HCT116 (cell line): ENCODE measurements around the gene TMEM54.

Source experiments
- CEBPB ChIP-seq: IDR thresholded peaks from 2 replicates; pipeline ENCODE4 v1.6.1; 2012; ENCODE audit warnings: low read depth
- EGR1 ChIP-seq: IDR thresholded peaks from 2 replicates; pipeline ENCODE4 v1.6.1; 2012; ENCODE audit warnings: low read depth
- EZH2 ChIP-seq: fragments of 200-600 bp; sonication (generic); IDR thresholded peaks from 2 replicates; pipeline ENCODE4 v1.6.1; 2017; ENCODE audit warnings: antibody characterized with exemption, mixed run types
- JUND ChIP-seq: IDR thresholded peaks from 2 replicates; pipeline ENCODE4 v1.6.1; 2012
- POLR2A ChIP-seq: IDR thresholded peaks from 2 replicates; pipeline ENCODE4 v1.7.0; 2011; ENCODE audit warnings: borderline replicate concordance; ENCODE audit not compliant: insufficient read depth, insufficient read length; ENCODE audit errors: extremely low read depth
- POLR2AphosphoS5 ChIP-seq: IDR thresholded peaks from 2 replicates; pipeline ENCODE4 v1.6.1; 2011; ENCODE audit warnings: mild to moderate bottlenecking, low read depth, low read length, moderate library complexity
- TCF7L2 ChIP-seq: IDR thresholded peaks from 2 replicates; pipeline ENCODE4 v1.7.0; 2011; ENCODE audit warnings: borderline replicate concordance, inconsistent platforms; ENCODE audit not compliant: insufficient read depth, insufficient read length; ENCODE audit errors: extremely low read depth
- ZNF274 ChIP-seq: fragments of 200-500 bp; sonication (Bioruptor generic); IDR thresholded peaks from 2 replicates; pipeline ENCODE4 v1.6.1; 2014; ENCODE audit warnings: mild to moderate bottlenecking, low read depth, low read length, inconsistent platforms
- TF ChIP-seq, protein P1 (sequence below), 3 experiments: fragments of 200-600 bp in 1 of 3; sonication (generic) in 1 of 3; IDR thresholded peaks in 2 of 3; conservative IDR thresholded peaks in 1 of 3; 2 replicates each; pipeline ENCODE4 v1.5.1; 2012 to 2017; ENCODE audit warnings: low read depth in 2 of 3, low read length in 2 of 3, antibody characterized with exemption in 1 of 3, borderline replicate concordance in 1 of 3, control low read depth in 1 of 3, mild to moderate bottlenecking in 1 of 3, mixed read lengths in 1 of 3, mixed run types in 1 of 3, moderate library complexity in 1 of 3; ENCODE audit not compliant: insufficient read depth in 1 of 3
- TF ChIP-seq, protein P2 (sequence below): IDR thresholded peaks from 2 replicates; pipeline ENCODE4 v1.6.1; 2012
- TF ChIP-seq, protein P3 (sequence below): IDR thresholded peaks from 2 replicates; pipeline ENCODE4 v1.6.1; 2012; ENCODE audit warnings: low read depth
- TF ChIP-seq, protein P4 (sequence below): IDR thresholded peaks from 2 replicates; pipeline ENCODE4 v1.6.1; 2012
- TF ChIP-seq, protein P5 (sequence below): IDR thresholded peaks from 2 replicates; pipeline ENCODE4 v1.6.1; 2011; ENCODE audit warnings: mild to moderate bottlenecking, low read length, moderate library complexity; ENCODE audit not compliant: insufficient replicate concordance; ENCODE audit errors: extremely low read depth

DNA sequence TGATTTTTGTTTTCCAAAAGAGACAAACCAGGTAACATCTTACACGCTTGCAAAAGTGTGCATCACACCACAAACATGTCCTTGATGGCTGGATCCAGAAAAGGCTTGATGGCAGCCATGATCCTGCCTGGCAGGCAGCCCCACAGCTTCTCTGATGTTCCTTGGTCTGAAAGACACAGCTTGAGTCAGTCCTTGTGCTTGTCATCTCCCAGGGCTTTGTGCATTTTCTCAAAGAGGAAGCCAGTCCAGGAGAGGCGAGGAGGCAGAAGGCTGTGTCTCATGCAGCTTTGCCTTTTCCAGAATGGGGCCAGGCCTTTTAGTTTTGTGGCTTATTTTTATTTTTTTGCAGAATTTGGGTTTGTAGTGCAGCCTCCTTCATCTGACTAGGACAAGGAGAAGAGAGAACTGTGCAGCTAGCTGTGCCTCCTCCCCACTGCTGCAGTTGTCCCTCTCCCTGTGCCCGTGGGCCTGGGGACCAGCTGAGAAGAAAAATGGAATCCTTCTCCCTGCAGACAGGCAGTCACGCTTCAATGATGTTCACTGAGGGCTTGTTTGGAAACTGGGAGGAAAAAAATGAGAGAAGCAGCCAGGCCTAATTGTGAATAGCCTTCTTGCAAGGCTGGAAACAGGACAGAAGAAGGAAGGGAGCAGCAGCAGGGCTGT, 37.8 kb downstream of the TMEM54 start:
- TF ChIP-seq POLR2AphosphoS5 = no peak
- TF ChIP-seq, protein P1, sequence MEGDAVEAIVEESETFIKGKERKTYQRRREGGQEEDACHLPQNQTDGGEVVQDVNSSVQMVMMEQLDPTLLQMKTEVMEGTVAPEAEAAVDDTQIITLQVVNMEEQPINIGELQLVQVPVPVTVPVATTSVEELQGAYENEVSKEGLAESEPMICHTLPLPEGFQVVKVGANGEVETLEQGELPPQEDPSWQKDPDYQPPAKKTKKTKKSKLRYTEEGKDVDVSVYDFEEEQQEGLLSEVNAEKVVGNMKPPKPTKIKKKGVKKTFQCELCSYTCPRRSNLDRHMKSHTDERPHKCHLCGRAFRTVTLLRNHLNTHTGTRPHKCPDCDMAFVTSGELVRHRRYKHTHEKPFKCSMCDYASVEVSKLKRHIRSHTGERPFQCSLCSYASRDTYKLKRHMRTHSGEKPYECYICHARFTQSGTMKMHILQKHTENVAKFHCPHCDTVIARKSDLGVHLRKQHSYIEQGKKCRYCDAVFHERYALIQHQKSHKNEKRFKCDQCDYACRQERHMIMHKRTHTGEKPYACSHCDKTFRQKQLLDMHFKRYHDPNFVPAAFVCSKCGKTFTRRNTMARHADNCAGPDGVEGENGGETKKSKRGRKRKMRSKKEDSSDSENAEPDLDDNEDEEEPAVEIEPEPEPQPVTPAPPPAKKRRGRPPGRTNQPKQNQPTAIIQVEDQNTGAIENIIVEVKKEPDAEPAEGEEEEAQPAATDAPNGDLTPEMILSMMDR (IDR thresholded peaks at IDR 0.05 in 2 of 3, conservative IDR thresholded peaks at IDR 0.05 in 1 of 3; ENCODE audit: borderline replicate concordance in 1 of 3, insufficient read depth in 1 of 3, low read depth in 2 of 3, low read length in 2 of 3) = no peak
- no peak for TF ChIP-seq POLR2A
- TF ChIP-seq, protein P2, sequence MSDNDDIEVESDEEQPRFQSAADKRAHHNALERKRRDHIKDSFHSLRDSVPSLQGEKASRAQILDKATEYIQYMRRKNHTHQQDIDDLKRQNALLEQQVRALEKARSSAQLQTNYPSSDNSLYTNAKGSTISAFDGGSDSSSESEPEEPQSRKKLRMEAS = no peak
- TF ChIP-seq, protein P3, sequence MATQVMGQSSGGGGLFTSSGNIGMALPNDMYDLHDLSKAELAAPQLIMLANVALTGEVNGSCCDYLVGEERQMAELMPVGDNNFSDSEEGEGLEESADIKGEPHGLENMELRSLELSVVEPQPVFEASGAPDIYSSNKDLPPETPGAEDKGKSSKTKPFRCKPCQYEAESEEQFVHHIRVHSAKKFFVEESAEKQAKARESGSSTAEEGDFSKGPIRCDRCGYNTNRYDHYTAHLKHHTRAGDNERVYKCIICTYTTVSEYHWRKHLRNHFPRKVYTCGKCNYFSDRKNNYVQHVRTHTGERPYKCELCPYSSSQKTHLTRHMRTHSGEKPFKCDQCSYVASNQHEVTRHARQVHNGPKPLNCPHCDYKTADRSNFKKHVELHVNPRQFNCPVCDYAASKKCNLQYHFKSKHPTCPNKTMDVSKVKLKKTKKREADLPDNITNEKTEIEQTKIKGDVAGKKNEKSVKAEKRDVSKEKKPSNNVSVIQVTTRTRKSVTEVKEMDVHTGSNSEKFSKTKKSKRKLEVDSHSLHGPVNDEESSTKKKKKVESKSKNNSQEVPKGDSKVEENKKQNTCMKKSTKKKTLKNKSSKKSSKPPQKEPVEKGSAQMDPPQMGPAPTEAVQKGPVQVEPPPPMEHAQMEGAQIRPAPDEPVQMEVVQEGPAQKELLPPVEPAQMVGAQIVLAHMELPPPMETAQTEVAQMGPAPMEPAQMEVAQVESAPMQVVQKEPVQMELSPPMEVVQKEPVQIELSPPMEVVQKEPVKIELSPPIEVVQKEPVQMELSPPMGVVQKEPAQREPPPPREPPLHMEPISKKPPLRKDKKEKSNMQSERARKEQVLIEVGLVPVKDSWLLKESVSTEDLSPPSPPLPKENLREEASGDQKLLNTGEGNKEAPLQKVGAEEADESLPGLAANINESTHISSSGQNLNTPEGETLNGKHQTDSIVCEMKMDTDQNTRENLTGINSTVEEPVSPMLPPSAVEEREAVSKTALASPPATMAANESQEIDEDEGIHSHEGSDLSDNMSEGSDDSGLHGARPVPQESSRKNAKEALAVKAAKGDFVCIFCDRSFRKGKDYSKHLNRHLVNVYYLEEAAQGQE = no peak
- TF ChIP-seq, protein P4, sequence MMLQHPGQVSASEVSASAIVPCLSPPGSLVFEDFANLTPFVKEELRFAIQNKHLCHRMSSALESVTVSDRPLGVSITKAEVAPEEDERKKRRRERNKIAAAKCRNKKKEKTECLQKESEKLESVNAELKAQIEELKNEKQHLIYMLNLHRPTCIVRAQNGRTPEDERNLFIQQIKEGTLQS = no peak
- no peak for TF ChIP-seq ZNF274
- TF ChIP-seq EZH2 = no peak
- TF ChIP-seq JUND = no peak
- no peak for TF ChIP-seq EGR1
- no peak for TF ChIP-seq TCF7L2
- TF ChIP-seq, protein P5, sequence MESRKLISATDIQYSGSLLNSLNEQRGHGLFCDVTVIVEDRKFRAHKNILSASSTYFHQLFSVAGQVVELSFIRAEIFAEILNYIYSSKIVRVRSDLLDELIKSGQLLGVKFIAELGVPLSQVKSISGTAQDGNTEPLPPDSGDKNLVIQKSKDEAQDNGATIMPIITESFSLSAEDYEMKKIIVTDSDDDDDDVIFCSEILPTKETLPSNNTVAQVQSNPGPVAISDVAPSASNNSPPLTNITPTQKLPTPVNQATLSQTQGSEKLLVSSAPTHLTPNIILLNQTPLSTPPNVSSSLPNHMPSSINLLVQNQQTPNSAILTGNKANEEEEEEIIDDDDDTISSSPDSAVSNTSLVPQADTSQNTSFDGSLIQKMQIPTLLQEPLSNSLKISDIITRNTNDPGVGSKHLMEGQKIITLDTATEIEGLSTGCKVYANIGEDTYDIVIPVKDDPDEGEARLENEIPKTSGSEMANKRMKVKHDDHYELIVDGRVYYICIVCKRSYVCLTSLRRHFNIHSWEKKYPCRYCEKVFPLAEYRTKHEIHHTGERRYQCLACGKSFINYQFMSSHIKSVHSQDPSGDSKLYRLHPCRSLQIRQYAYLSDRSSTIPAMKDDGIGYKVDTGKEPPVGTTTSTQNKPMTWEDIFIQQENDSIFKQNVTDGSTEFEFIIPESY = no peak
- no peak for TF ChIP-seq CEBPB
